HepG2 (cell line): Measurements from ENCODE around the gene NOXA1. TPM values are rescaled to one million over a fixed set of nuclear protein-coding genes. Genes with fewer than 3 reads are reported as not detected.

Experiments used
- ATAC-seq: fragments of 200-7000 bp; cut with Tn5 transposase; 3 replicates; pipeline ENCODE4 v1.9.1; 2020; ENCODE audit warnings: mild to moderate bottlenecking, moderate library complexity
- BruUV-seq: library from RNA; stranded (reverse); fragments of 400-500 nt; replicated peaks from 2 replicates; lab custom pipeline; 2021; lab: Mats Ljungman, UMichigan
- CTCF ChIA-PET: fragments of 300-600 bp; formaldehyde crosslinking; extraction: SDS; loops from one replicate; lab custom pipeline; 2021; ENCODE audit warnings: low total read pairs, inconsistent platforms, low intra/inter-chr PET ratio; lab: Yijun Ruan, JAX
- POLR2A ChIA-PET: fragments of 350-600 bp; sonication (Branson Sonifier 250); formaldehyde crosslinking; loops from one replicate; lab custom pipeline; 2020; ENCODE audit warnings: antibody characterized with exemption, inconsistent platforms; lab: Yijun Ruan, JAX
- DNase-seq: peaks from one replicate; pipeline ENCODE4 v3.0.0-alpha.2; 2015; ENCODE audit warnings: low spot score
- FAIRE-seq: peaks from 3 replicates; lab custom pipeline; 2011; peaks lifted over from hg19 to GRCh38; lab: Jason Lieb, UNC
- H2AFZ ChIP-seq: one replicate; pipeline ENCODE4 v1.6.1; 2011; ENCODE audit warnings: low read length, inconsistent platforms
- H3K27ac ChIP-seq: fragments of 300-600 bp; 3 replicates; pipeline ENCODE4 v1.8.0; 2011; ENCODE audit warnings: mixed run types, mild to moderate bottlenecking, mixed read lengths, low read length, inconsistent platforms; ENCODE audit not compliant: insufficient read depth; ENCODE audit errors: extremely low read length
- H3K27me3 ChIP-seq, 2 experiments: fragments of 200-600 bp in 1 of 2; 2 replicates in 1 of 2; 3 replicates in 1 of 2; pipeline versions ENCODE4 v1.6.0 to v1.8.0; 2011; ENCODE audit warnings: low read length in 2 of 2, mild to moderate bottlenecking in 2 of 2, moderate library complexity in 2 of 2, inconsistent platforms in 1 of 2; ENCODE audit not compliant: insufficient read depth in 2 of 2, control insufficient read depth in 1 of 2
- H3K36me3 ChIP-seq, 2 experiments: fragments of 200-600 bp in 1 of 2; replicated peaks in 1 of 2; 2 replicates in 1 of 2; 3 replicates in 1 of 2; pipeline versions ENCODE4 v1.5.1 to v1.8.0; 2011; ENCODE audit warnings: low read length in 2 of 2, inconsistent platforms in 1 of 2; ENCODE audit not compliant: insufficient read depth in 2 of 2, control insufficient read depth in 1 of 2
- H3K4me1 ChIP-seq: 2 replicates; pipeline ENCODE4 v1.5.1; 2012; ENCODE audit warnings: low read length, inconsistent platforms; ENCODE audit not compliant: insufficient read depth
- H3K4me2 ChIP-seq: 2 replicates; pipeline ENCODE4 v1.6.0; 2011; ENCODE audit warnings: low read depth, low read length, inconsistent platforms
- H3K4me3 ChIP-seq, 3 experiments: fragments of 200-600 bp in 1 of 3; sonication (generic), shearing (Covaris generic) in 1 of 3; replicated peaks in 1 of 3; 2 replicates each; pipeline ENCODE4 v1.5.1; 2011 to 2016; ENCODE audit warnings: low read length in 3 of 3, inconsistent platforms in 2 of 3, low read depth in 2 of 3, mild to moderate bottlenecking in 2 of 3, control low read depth in 1 of 3, mixed read lengths in 1 of 3; ENCODE audit not compliant: insufficient read depth in 1 of 3
- H3K79me2 ChIP-seq: one replicate; pipeline ENCODE4 v1.6.1; 2011; ENCODE audit warnings: low read length, inconsistent platforms; ENCODE audit not compliant: insufficient read depth
- H3K9ac ChIP-seq: 2 replicates; pipeline ENCODE4 v1.6.0; 2011; ENCODE audit warnings: mild to moderate bottlenecking, low read depth, low read length, inconsistent platforms; ENCODE audit not compliant: insufficient read depth
- H3K9me3 ChIP-seq: 2 replicates; pipeline ENCODE4 v1.5.1; 2012; ENCODE audit warnings: mild to moderate bottlenecking, low read length
- H4K20me1 ChIP-seq: 2 replicates; pipeline ENCODE4 v1.6.0; 2011; ENCODE audit warnings: inconsistent platforms, mild to moderate bottlenecking, low read length, moderate library complexity; ENCODE audit not compliant: insufficient read depth
- ATF2 ChIP-seq: sonication (generic); formaldehyde crosslinking; IDR thresholded peaks from 2 replicates; pipeline ENCODE4 v1.4.0; 2020; ENCODE audit warnings: missing genetic modification reagents
- ATF3 ChIP-seq: sonication (generic); formaldehyde crosslinking; IDR thresholded peaks from 2 replicates; pipeline ENCODE4 v1.4.0; 2020; ENCODE audit warnings: missing genetic modification reagents
- ATRX ChIP-seq: sonication (generic); formaldehyde crosslinking; IDR thresholded peaks from 2 replicates; pipeline ENCODE4 v1.4.0; 2020; ENCODE audit warnings: missing genetic modification reagents, borderline replicate concordance
- TRAFD1 ChIP-seq: sonication (generic); formaldehyde crosslinking; IDR thresholded peaks from 2 replicates; pipeline ENCODE4 v1.5.1; 2020; ENCODE audit warnings: missing genetic modification reagents, mild to moderate bottlenecking, borderline replicate concordance
- ZNF484 ChIP-seq: sonication (generic); formaldehyde crosslinking; IDR thresholded peaks from 2 replicates; pipeline ENCODE4 v1.5.1; 2020; ENCODE audit warnings: mild to moderate bottlenecking, low read depth, missing genetic modification reagents, borderline replicate concordance
- ZNF639 ChIP-seq: conservative IDR thresholded peaks from 2 replicates; pipeline ENCODE4 v1.6.1; 2018; ENCODE audit warnings: missing genetic modification reagents
- ZNF672 ChIP-seq: sonication (generic); formaldehyde crosslinking; IDR thresholded peaks from 2 replicates; pipeline ENCODE4 v1.8.1; 2022; ENCODE audit warnings: missing genetic modification reagents
- ZXDC ChIP-seq: sonication (generic); formaldehyde crosslinking; IDR thresholded peaks from 2 replicates; pipeline ENCODE4 v1.5.0; 2020; ENCODE audit warnings: mild to moderate bottlenecking, missing genetic modification reagents
- WGBS: methylation state at CpG from one replicate; pipeline ENCODE4 v1.1.6; 2017; ENCODE audit warnings: low lambda C conversion rate; 5-methylcytosine and 5-hydroxymethylcytosine counted together
- in situ Hi-C: cut with HindIII; loops from 2 replicates; pipeline ENCODE4 v1.10.0; 2017; ENCODE audit warnings: low pct_unique_long_range_greater_than_20kb; ENCODE audit not compliant: extremely low pct_ligation_motif_present
- intact Hi-C: fragments of 100-400 bp; cut with micrococcal nuclease; formaldehyde crosslinking; loops from one replicate; pipeline ENCODE4 v1.10.0; 2022; ENCODE audit not compliant: unreplicated experiment
- polyA plus RNA-seq, 8 experiments: library from polyadenylated mRNA; depleted of rRNA in 3 of 8; stranded (reverse) in 7 of 8; unstranded in 1 of 8; fragments of >200 nt; fragmentation: Illumina TruSeq in 4 of 8; extraction: Trizol in 4 of 8; gene quantifications; 2 replicates each; pipeline versions ENCODE4 v1.2.1 to v1.2.3, GENCODE V29; 2011 to 2016; ENCODE audit warnings: low read depth in 4 of 8, missing spikeins in 1 of 8, mixed read lengths in 1 of 8; ENCODE audit not compliant: insufficient read depth in 1 of 8
- total RNA-seq, 5 experiments: library from RNA; depleted of rRNA; stranded (reverse); fragments of >200 nt; fragmentation: Illumina TruSeq; extraction: Trizol; gene quantifications; 2 replicates each; pipeline ENCODE4 v1.2.3, GENCODE V29; 2016; ENCODE audit warnings: low read depth in 1 of 5

NOXA1 gene
- total and polyA plus RNA-seq, 2 of the 13 experiments (the other 11 are each of a cell fraction or from before 2014, with no cell fraction given): 0.78 to 1.2 TPM

- TF ChIP-seq ATF2: no peak
- no peak for TF ChIP-seq ZNF672
- no peak for TF ChIP-seq ZXDC
- TF ChIP-seq ATRX (CRISPR knock-in tag): no peak
- no peak for TF ChIP-seq ZNF484
- no peak for TF ChIP-seq ZNF639
- no peak for TF ChIP-seq ATF3 (CRISPR knock-in tag)
- TF ChIP-seq TRAFD1 (CRISPR knock-in tag): no peak
- intact Hi-C loops: no loop called here
- ChIA-PET POLR2A (no interaction called here), CTCF (no interaction called here)
- WGBS: 100% methylated on average over 3 of the region's 23 CpGs
- no peak for ATAC-seq
- no peaks in the 10 kb centered on the region for H3K9me3 ChIP-seq
- no peaks in the 10 kb centered on the region for H4K20me1 ChIP-seq
- H3K4me2 ChIP-seq: no peak overlapping the region
- no peak overlapping the region for H3K4me3 ChIP-seq
- no peaks in the 10 kb centered on the region for H3K79me2 ChIP-seq
- H3K9ac ChIP-seq: no peak overlapping the region
- DNase-seq: no peak
- FAIRE-seq: no peak
- H3K27me3 ChIP-seq: no peaks in the 10 kb centered on the region
- BruUV-seq: no TSS peak
- H3K4me1 ChIP-seq: peaks cover 24% of the 10 kb centered on the region
- H3K36me3 ChIP-seq: no peaks in the 10 kb centered on the region
- no peak overlapping the region for H2AFZ ChIP-seq
- no peak overlapping the region for H3K27ac ChIP-seq
- in situ Hi-C loops: no loop called here
Measured at GRCh38 chr9:137392232-137393007, 30.8 kb upstream of the NOXA1 start.
